ACHN (cell line): Measurements from ENCODE around the gene ABCA1.

Experiments
- DNase-seq: peaks from one replicate; pipeline ENCODE4 v3.0.0-alpha.2; 2015
- in situ Hi-C: cut with HindIII; loops from 2 replicates; pipeline ENCODE4 v1.10.0; 2017; ENCODE audit warnings: low sequenced_read_pairs, low pct_ligation_motif_present, low pct_unique_long_range_greater_than_20kb

The ABCA1 gene

DNA sequence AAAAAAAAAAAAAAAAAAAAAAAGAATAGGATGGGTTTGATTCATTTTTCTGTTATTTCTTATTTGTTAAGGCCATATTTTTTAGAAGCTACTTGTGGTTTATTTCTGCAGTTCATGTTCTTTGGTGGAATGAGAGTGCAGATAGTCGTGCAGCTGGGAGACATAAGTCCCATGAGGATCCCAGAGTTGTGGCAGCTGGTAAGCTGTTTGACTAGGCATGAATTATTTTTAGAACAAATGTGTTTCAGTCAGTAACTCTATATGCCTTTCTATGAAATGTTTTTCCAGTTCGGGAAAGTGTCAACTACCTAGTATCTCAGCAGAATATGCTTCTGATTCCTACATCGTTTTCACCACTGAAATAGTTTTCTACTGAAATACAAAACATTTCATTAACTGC lies 169.0 kb downstream of the ABCA1 start:
- DNase-seq, result no peak
- in situ Hi-C loops, result no loop called here

DNA sequence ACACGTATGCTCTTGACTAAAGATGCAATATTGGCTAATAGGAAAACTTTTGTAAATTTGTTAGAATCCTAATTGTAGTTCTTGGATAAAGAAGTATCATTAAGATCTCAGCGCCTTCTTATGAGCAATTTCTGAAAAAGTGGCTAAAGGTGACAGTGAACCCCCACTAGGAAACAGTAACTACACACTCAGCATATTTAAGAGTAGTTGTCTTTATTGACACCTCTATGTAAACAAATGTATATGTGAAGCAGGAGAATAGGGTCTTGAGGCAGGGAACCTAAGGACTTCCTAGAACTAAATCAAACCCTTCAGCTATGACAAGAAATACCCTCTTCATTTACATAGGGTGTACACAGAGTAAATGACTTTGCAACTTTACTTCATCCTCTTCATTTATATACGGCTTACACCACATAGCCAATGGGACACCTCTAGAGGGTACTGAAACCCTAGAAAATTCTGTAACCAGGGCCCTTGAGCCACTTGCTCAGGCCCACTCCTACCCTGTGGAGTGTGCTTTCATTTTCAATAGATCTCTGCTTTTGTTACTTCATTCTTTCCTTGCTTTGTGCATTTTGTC lies 177.7 kb downstream of the ABCA1 start:
- in situ Hi-C loops, result no loop called here
- no peak for DNase-seq

DNA sequence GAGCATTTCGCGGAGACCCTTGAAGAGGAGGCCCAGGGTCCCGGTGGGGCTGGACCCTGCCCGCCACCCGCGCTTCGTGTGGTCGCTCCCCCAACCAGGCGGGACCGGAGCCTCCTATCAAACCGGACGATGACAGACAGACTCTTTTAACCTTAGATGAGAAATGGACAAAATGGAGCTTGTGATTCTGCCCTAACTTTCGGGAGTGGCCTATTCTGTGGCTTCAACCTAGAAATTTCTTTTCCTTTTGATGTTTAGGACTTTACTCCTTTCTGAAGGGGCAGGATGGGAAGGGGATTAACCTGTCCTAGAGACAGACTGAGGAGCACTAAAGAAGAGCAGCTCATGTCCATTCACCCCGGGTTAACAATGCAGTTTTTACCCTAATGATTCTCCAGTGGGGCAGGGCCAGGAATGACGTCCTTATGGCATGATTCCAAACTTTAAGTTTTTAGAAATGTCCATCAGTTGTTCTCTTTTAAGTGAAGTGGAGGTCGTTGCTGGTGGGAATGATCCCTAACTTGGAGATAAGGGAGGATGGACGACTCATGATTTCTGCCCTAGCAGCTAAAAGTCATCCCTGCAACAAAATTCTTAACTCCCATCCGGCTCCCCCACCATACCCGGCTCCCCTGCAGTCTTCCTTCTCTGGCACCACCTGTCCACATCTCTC lies 179.5 kb downstream of the ABCA1 start:
- in situ Hi-C loops, result no loop called here
- DNase-seq, result peak; percentile 35

DNA sequence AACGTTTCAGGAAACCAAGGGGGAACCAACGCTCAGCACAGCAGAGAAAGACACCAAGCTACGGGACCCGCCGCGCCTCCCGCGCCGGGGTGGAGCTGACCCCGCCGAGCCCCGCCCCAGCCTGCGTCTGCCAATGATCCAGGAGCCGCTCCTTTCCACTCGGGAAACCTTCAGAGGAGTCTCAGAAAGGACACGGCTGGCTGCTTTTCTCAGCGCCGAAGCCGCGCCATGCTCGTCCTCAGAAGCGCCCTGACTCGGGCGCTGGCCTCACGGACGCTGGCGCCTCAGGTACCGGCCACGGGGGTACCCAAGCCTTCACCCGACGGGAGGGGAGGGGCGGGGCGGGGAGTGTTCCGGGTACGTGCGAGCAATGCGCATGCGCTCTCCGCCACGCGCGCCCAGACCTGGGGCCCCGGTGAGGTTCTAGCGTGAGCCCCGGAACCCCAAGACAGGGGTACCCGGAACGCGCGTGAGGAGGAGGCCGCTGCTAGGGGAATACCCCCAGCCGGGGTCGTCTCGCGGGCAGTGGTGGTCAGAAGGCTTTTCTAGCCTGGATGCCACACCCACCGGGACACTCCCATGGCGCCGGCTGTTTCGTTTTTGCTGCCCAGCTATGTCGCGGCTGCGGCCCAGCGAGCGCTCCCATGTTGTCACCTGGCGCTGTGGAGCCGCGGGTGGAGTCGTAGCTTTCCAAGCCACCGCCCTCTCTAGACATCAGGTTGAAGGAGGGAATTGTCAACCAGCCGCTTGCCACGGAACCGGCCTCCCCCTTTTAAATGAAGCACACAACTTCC lies 180.2 kb downstream of the ABCA1 start, which contains the start of gene NIPSNAP3A:
Gene NIPSNAP3A (plus strand): TSS at position 119 of the 794 bp plus-strand sequence. CDS start 110 bp downstream, at position 229.
- DNase-seq, result peak; percentile 78
- in situ Hi-C loops, result no loop called here

DNA sequence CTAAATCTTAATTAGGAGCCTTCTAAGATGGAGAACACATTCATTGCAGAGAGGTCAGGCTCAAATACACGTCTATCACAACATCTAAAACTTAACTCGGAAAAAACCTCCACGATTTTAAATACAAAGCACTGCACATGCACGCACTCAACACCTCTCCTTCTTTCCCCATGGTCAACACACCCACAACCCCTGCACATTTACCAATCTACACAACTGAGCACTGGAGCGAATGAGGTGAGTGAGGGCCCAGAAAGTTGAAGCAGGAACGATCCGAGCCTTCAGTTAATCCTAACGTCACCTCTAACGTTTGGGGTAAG lies 180.8 kb downstream of the ABCA1 start:
- in situ Hi-C loops, result no loop called here
- no peak for DNase-seq

DNA sequence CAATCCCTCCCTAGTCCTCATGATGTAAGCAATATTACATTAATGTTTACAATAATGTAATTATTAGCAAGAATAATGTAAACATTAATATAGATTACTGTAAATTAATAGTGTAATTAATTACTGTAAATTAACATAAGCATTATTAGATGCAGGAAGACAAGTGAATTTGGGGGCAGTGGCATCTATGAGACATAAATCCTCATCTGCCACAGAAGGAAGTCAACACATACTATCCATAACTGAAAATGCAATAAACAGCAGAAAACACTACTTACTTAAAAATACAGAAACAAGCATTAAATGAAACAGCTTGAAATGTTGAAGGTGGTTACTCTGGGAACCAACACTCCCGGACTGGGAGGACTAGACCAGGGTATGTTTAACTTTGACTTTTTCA lies 181.2 kb downstream of the ABCA1 start:
- DNase-seq, result no peak
- in situ Hi-C loops, result no loop called here

DNA sequence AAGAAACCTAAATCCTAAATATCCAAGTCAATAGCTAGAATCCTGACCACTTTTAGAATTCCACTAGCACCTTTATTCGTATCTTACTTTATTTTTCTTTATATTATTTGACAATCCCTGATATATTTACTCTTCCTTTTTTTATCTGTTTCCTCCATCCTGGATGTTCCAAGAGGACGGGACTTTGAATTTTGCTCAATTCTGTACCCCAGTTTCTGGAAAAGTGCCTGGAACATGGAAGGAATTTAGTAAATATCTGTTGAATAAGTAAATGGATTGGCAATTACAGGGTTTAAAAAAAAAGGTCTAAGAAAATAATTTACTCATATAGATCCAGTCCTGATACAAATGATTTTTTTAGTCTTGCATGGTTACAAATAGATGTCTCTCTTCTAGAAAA lies 181.7 kb downstream of the ABCA1 start:
- DNase-seq, result no peak
- in situ Hi-C loops, result no loop called here

DNA sequence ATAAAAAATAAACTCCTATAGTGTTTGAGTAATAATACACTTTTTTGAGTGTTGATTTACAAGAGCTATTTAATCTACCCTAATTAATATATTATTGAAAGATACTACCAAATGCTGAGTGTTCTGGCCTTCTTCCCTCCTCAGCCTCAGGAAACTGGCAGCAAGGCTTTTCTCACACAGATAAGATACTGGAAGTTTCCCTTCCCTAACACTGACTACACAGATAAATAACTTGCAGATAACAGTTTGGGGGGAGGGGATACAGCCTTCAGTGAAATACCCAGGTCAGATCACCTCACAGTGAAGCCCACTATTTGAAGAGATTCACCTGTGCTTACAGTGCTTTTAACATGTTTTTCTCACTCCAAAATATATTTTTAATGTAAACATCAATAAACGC lies 182.1 kb downstream of the ABCA1 start:
- in situ Hi-C loops, result no loop called here

DNA sequence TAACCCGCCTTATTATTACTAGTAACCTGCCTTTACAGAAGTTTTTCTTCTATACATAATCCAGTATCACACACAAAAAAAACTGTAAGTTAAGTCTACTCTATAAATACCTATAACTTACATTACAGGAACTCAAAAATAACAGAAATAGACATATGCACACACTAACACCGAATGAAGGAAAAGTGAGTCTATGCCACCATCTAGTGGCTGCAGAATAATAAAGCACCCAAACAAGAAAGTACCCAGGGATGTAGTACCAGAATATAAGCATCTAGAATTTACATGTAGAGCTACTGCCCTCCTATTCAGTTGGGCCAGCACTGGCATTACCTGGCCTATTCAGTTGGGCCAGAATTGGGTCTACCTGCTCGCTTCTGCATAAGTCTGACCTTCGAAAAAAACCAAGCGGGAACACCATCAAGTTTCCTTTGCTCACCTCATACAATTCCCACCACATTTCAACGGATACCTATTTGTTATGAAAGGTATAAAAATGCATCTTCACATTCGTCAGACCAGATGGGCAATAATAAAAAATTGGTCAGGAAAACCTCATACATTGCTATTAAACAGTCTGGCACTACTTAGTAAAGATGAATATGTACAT lies 184.5 kb downstream of the ABCA1 start:
- DNase-seq, result peak; percentile 59
- in situ Hi-C loops, result no loop called here

More for the DNA sequence above, 182.1 kb downstream of the ABCA1 start:
- DNase-seq, result no peak

DNA sequence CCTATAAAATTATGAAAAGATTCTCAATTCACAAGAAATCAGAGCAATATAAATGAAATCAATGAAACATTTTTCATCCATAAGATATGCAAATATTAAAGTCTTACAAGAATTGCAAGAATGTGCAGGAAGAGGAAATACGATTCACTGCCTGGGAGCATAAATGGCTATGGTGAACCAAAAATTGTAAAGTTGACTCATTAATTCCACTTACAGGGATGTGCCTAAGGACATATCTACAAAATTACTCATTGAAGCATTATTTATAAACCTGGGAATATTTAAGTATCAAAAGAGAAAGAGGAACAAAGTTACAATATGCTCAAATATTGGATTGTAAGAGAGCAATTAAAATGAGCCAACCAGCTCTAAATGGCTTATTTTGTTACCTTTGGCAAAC lies 187.3 kb downstream of the ABCA1 start:
- DNase-seq, result no peak
- in situ Hi-C loops, result no loop called here

DNA sequence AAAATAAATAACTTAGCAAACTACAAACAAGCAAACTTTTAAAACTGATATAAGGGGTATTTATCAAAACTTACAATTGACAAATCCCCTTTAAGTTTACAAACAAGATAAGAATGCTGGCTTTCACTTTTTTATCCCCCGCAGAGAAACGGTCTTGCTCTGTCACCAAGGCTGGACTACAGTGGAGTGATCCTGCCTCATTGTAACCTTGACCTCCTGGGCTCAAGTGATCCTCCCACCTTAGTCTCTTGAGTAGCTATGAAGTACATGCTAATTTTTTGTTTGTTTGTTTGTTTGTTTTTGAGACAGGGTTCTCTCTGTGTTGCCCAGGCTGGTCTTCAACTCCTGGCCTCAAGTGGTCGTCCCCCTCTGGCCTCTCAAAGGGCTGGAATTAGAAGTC lies 189.5 kb downstream of the ABCA1 start:
- in situ Hi-C loops, result no loop called here
- DNase-seq, result no peak
